CD4-positive, alpha-beta T cell (primary cell): ENCODE results near the gene ARHGAP25. TPM values are rescaled to one million over a fixed set of nuclear protein-coding genes. Genes with fewer than 3 reads are reported as not detected.

Experiments used
- ATAC-seq: fragments of 200-7000 bp; cut with Tn5 transposase; one replicate; pipeline ENCODE4 v1.10.0; 2022; ENCODE audit warnings: mild to moderate bottlenecking; ENCODE audit not compliant: poor library complexity
- CTCF ChIA-PET: fragments of 350-600 bp; sonication (Branson Sonifier 250); formaldehyde crosslinking; loops from one replicate; lab custom pipeline; 2021; ENCODE audit warnings: antibody characterized with exemption, inconsistent platforms; lab: Charles Lee
- POLR2A ChIA-PET: fragments of 350-600 bp; sonication (Branson Sonifier 250); formaldehyde crosslinking; loops from one replicate; lab custom pipeline; 2021; ENCODE audit warnings: antibody characterized with exemption, inconsistent platforms; lab: Charles Lee
- DNase-seq, 14 experiments: peaks; one replicate each; pipeline ENCODE4 v3.0.0-alpha.2; 2013 to 2020; ENCODE audit warnings: mixed read lengths in 2 of 14
- H3K27ac ChIP-seq, 2 donors: one replicate each; pipeline versions ENCODE4 v1.5.1 to v1.7.0; 2013; ENCODE audit warnings: low read length in 2 of 2, low read depth in 1 of 2, mild to moderate bottlenecking in 1 of 2
- H3K27me3 ChIP-seq, 2 experiments: 1 replicate in 1 of 2; 2 replicates in 1 of 2; pipeline versions ENCODE4 v1.6.1 to v1.7.0; 2013; ENCODE audit warnings: low read length in 2 of 2, control low read depth in 1 of 2, mild to moderate bottlenecking in 1 of 2, moderate library complexity in 1 of 2; ENCODE audit not compliant: insufficient read depth in 2 of 2, control insufficient read depth in 1 of 2
- H3K36me3 ChIP-seq: one replicate; pipeline ENCODE4 v1.6.1; 2013; ENCODE audit warnings: low read length, control low read depth; ENCODE audit not compliant: insufficient read depth
- H3K4me1 ChIP-seq: one replicate; pipeline ENCODE4 v1.6.1; 2013; ENCODE audit warnings: low read length, control low read depth; ENCODE audit not compliant: insufficient read depth
- H3K4me3 ChIP-seq: one replicate; pipeline ENCODE4 v1.5.1; 2013; ENCODE audit warnings: mild to moderate bottlenecking, low read length, moderate library complexity
- H3K9me3 ChIP-seq, 2 experiments: 1 replicate in 1 of 2; 2 replicates in 1 of 2; pipeline versions ENCODE4 v1.6.1 to v1.7.0; 2013; ENCODE audit warnings: low read length in 2 of 2, mild to moderate bottlenecking in 2 of 2, control low read depth in 1 of 2, moderate library complexity in 1 of 2; ENCODE audit not compliant: control insufficient read depth in 1 of 2, insufficient read depth in 1 of 2
- H3K27ac Mint-ChIP-seq: one replicate; pipeline ENCODE4 v1.8.0; 2020; ENCODE audit warnings: mixed read lengths
- H3K27me3 Mint-ChIP-seq: one replicate; pipeline ENCODE4 v1.8.0; 2021; ENCODE audit warnings: mixed read lengths
- H3K36me3 Mint-ChIP-seq: one replicate; pipeline ENCODE4 v1.8.0; 2021; ENCODE audit warnings: low read depth, mixed read lengths
- H3K4me1 Mint-ChIP-seq: one replicate; pipeline ENCODE4 v1.8.0; 2021; ENCODE audit warnings: low read depth, mixed read lengths
- H3K4me3 Mint-ChIP-seq: one replicate; pipeline ENCODE4 v1.8.0; 2020; ENCODE audit warnings: mild to moderate bottlenecking, mixed read lengths
- H3K9me3 Mint-ChIP-seq: one replicate; pipeline ENCODE4 v1.8.0; 2020; ENCODE audit warnings: mixed read lengths
- intact Hi-C, 2 experiments: fragments of 100-400 bp; cut with DNase I in 1 of 2; cut with micrococcal nuclease in 1 of 2; formaldehyde crosslinking; loops; one replicate each; pipeline versions ENCODE4 v1.15.1 to v1.9.0; 2023 to 2025; cut with DNase I, micrococcal nuclease
- total RNA-seq, 174 experiments: library from RNA in 2 of 174; stranded (reverse) in 2 of 174; gene quantifications; one replicate each; pipeline ENCODE4 v1.2.3 and lab custom pipeline; 2021 to 2026
- TF ChIP-seq, protein P1 (sequence below): fragments of 200-600 bp; IDR thresholded peaks from one replicate; pipeline ENCODE4 v1.8.0; 2022; ENCODE audit warnings: antibody characterized with exemption, mild to moderate bottlenecking

Gene ARHGAP25
- total RNA-seq, 2 experiments from 2014 or later: 39.3 to 41.8 TPM

DNA sequence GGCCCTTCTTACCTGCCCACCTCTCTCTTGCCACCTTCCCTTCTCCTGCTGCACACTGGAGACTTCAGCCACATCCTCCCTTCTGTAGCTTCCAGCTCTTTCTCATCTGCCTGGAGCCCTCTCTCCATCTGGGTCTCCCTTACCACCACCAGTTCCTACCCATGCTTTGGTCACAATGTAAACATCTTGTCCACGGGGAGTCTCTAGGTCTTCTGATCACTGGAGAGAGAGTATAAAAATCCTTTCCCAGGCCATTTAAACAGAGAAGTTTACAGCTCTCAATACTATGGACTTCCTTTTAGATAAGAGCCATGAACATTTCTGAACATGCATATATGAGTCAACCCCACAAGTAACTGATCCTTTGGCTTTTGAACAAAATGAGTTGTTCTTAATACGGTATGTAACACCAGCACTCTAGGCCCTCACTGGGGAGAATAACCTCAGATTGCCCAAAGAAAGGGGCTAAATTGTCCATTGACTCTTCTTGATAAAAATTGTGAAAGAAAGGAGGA is 5.8 kb downstream of the ARHGAP25 start:
- Mint-ChIP-seq H3K36me3 (peaks cover 70% of the 10 kb centered on the region), H3K27me3 (no peaks in the 10 kb centered on the region), H3K4me3 (no peak overlapping the region), H3K4me1 (peaks cover 82% of the 10 kb centered on the region), H3K9me3 (no peaks in the 10 kb centered on the region), H3K27ac (no peak overlapping the region)
- DNase-seq (no peak), ATAC-seq (no peak)
- TF ChIP-seq, protein P1, sequence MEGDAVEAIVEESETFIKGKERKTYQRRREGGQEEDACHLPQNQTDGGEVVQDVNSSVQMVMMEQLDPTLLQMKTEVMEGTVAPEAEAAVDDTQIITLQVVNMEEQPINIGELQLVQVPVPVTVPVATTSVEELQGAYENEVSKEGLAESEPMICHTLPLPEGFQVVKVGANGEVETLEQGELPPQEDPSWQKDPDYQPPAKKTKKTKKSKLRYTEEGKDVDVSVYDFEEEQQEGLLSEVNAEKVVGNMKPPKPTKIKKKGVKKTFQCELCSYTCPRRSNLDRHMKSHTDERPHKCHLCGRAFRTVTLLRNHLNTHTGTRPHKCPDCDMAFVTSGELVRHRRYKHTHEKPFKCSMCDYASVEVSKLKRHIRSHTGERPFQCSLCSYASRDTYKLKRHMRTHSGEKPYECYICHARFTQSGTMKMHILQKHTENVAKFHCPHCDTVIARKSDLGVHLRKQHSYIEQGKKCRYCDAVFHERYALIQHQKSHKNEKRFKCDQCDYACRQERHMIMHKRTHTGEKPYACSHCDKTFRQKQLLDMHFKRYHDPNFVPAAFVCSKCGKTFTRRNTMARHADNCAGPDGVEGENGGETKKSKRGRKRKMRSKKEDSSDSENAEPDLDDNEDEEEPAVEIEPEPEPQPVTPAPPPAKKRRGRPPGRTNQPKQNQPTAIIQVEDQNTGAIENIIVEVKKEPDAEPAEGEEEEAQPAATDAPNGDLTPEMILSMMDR: no peak
- Histone ChIP-seq H3K9me3 (no peaks in the 10 kb centered on the region), H3K27ac (peak overlapping the region; percentile 46 to 81), H3K27me3 (no peaks in the 10 kb centered on the region), H3K36me3 (peaks cover 51% of the 10 kb centered on the region), H3K4me3 (peak overlapping the region; percentile 73), H3K4me1 (peaks cover 79% of the 10 kb centered on the region)
- intact Hi-C loops: loop anchor here in 1 of 2 experiments (1.0 kb wide), 1 partner anchor 14 kb away; no protein-coding TSS in a partner anchor
- ChIA-PET POLR2A (interaction anchor here (0.7 to 8.0 kb wide), 9 partner anchors 8 to 489 kb away, joined by 3 to 79 read pairs (median 11); no protein-coding TSS in a partner anchor), CTCF (interaction anchor here (1.0 to 6.5 kb wide), 6 partner anchors 8 to 31 kb away, joined by 3 to 63 read pairs (median 6); no protein-coding TSS in a partner anchor)

DNA sequence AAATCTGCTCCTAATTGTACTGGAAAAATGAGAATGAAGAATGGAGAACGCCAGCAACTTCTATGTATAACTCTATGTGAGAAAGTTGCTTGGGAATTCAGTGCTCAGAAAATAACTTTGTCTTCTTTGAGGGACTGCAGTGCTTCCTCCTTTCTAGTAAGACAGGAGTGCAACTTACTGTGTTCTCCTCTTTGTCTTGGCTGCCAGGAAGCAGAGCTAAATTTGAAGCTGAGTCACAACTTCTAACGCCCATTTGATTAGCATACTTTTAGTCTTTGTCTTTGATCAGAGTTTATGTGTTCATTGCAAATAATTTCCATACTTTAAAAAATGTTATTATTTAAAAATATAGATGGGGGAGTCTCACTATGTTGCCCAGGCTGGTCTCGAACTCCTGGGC is 6.6 kb downstream of the ARHGAP25 start:
- Mint-ChIP-seq H3K27ac (no peak overlapping the region), H3K9me3 (no peaks in the 10 kb centered on the region), H3K4me1 (peaks cover 90% of the 10 kb centered on the region), H3K36me3 (peaks cover 73% of the 10 kb centered on the region), H3K27me3 (no peaks in the 10 kb centered on the region), H3K4me3 (no peak overlapping the region)
- H3K4me3 ChIP-seq: peak overlapping the region; percentile 73
- no peaks in the 10 kb centered on the region for H3K27me3 ChIP-seq
- ATAC-seq (peak; percentile 49), DNase-seq (peak in 4 of 14 experiments; percentile 40 to 58 (median 54))
- ChIA-PET CTCF (interaction anchor here (0.9 to 6.5 kb wide), 5 partner anchors 11 to 32 kb away, joined by 3 to 63 read pairs (median 6); no protein-coding TSS in a partner anchor), POLR2A (interaction anchor here (0.9 to 8.0 kb wide), 8 partner anchors 10 to 490 kb away, joined by 3 to 79 read pairs (median 13); no protein-coding TSS in a partner anchor)
- H3K27ac ChIP-seq: peak overlapping the region in 1 of 2 donors; percentile 46
- H3K4me1 ChIP-seq: peaks cover 85% of the 10 kb centered on the region
- no peaks in the 10 kb centered on the region for H3K9me3 ChIP-seq
- peaks cover 58% of the 10 kb centered on the region for H3K36me3 ChIP-seq
- intact Hi-C loops: loop anchor here in 1 of 2 experiments (1.0 kb wide), 1 partner anchor 14 kb away; no protein-coding TSS in a partner anchor
- TF ChIP-seq, protein P1: no peak

DNA sequence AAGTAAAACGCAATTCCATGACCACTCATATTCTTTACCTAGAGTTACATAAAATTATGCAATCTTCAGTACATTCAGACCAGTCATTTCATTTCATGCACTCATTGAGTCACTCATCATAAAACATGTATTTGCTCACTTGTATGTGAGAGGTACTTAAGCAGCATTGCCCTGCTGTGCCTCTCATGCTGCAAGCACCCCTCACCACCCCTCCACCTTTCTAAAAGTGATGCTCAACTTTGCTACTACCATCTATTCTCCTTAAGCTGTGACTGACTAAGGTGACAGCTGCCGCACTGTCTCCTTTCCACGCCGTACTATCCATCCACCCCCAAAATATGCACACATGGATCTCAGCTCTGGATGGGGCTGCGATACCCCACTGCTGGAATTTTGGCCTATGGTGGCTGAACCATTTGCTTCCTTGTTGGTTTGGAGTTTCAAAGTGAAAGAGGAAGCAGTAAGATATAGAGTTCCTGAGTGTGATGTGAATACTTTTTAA is 7.2 kb downstream of the ARHGAP25 start:
- intact Hi-C loops: loop anchor here in 1 of 2 experiments (1.0 kb wide), 1 partner anchor 15 kb away; no protein-coding TSS in a partner anchor
- Mint-ChIP-seq H3K36me3 (peaks cover 74% of the 10 kb centered on the region), H3K4me3 (peak overlapping the region; percentile 70), H3K27ac (no peak overlapping the region), H3K9me3 (no peaks in the 10 kb centered on the region), H3K4me1 (peaks cover 93% of the 10 kb centered on the region), H3K27me3 (no peaks in the 10 kb centered on the region)
- Histone ChIP-seq H3K27ac (peak overlapping the region in 1 of 2 donors; percentile 25), H3K27me3 (no peaks in the 10 kb centered on the region), H3K4me1 (peaks cover 91% of the 10 kb centered on the region), H3K9me3 (no peaks in the 10 kb centered on the region), H3K36me3 (peaks cover 61% of the 10 kb centered on the region), H3K4me3 (peak overlapping the region; percentile 73)
- ChIA-PET POLR2A (interaction anchor here (0.9 to 8.0 kb wide), 9 partner anchors 8 to 490 kb away, joined by 3 to 79 read pairs (median 15); partner anchors contain the start of gene ARHGAP25), CTCF (interaction anchor here (0.9 to 6.5 kb wide), 5 partner anchors 10 to 32 kb away, joined by 3 to 63 read pairs (median 6); no protein-coding TSS in a partner anchor)
- ATAC-seq (no peak), DNase-seq (no peak)
- TF ChIP-seq, protein P1: no peak
